Osteocyte (in vitro differentiated cells): Measurements from ENCODE around the gene NOTUM. TPM values are rescaled to one million over a fixed set of nuclear protein-coding genes. Genes with fewer than 3 reads are reported as not detected.

ENCODE experiments used
- DNase-seq: peaks from one replicate; pipeline ENCODE4 v3.0.0; 2021; ENCODE audit warnings: mixed read lengths; ENCODE audit not compliant: unreplicated experiment; ENCODE audit errors: extremely low spot score
- H3K27ac Mint-ChIP-seq: one replicate; pipeline ENCODE4 v1.8.0; 2021; ENCODE audit warnings: mild to moderate bottlenecking, mixed read lengths; ENCODE audit not compliant: unreplicated experiment
- H3K27me3 Mint-ChIP-seq: one replicate; pipeline ENCODE4 v1.8.0; 2021; ENCODE audit warnings: mixed read lengths; ENCODE audit not compliant: unreplicated experiment
- H3K36me3 Mint-ChIP-seq: one replicate; pipeline ENCODE4 v1.8.0; 2021; ENCODE audit warnings: mixed read lengths; ENCODE audit not compliant: unreplicated experiment
- H3K4me1 Mint-ChIP-seq: one replicate; pipeline ENCODE4 v1.8.0; 2021; ENCODE audit warnings: mixed read lengths; ENCODE audit not compliant: unreplicated experiment
- H3K4me3 Mint-ChIP-seq: one replicate; pipeline ENCODE4 v1.8.0; 2021; ENCODE audit warnings: mild to moderate bottlenecking, moderate library complexity, mixed read lengths; ENCODE audit not compliant: unreplicated experiment
- H3K9me3 Mint-ChIP-seq: one replicate; pipeline ENCODE4 v1.8.0; 2021; ENCODE audit warnings: mixed read lengths; ENCODE audit not compliant: unreplicated experiment
- total RNA-seq: library from RNA; stranded (reverse); gene quantifications from 2 replicates; pipeline ENCODE4 v1.2.1, GENCODE V29; 2021
- TF ChIP-seq, protein P1 (sequence below): fragments of 200-600 bp; sonication (generic); IDR thresholded peaks from 2 replicates; pipeline ENCODE4 v1.5.0; 2021; ENCODE audit warnings: antibody characterized with exemption, mild to moderate bottlenecking, moderate library complexity

The NOTUM gene
- total RNA-seq, 1 donor from 2014 or later: 0.30 TPM

DNA sequence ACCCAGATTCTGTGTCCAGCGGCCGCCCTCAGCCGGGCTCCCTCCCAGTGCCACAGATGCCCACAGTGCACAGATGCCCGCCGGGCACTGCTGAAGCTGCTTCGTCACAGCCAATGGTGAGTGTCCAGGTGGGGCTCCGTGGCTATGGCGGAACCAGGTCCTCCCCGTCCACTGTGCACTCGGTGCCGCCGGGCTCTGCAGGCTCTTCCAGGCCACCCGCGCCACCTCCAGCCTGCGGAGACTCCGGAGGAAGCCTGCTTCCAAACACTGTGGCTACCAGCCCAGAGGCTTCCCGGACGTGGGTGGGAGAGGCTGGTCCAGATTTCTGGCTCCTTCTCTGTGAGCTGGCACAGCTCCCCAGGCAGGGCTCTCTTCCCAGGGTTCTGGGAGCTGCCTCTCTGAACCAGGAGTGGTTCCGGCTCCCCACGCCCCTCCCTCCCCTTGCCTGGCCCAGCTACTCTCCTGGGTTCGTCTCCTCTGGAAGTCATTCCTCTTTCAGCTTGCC lies 21.1 kb downstream of the NOTUM start:
- TF ChIP-seq, protein P1, sequence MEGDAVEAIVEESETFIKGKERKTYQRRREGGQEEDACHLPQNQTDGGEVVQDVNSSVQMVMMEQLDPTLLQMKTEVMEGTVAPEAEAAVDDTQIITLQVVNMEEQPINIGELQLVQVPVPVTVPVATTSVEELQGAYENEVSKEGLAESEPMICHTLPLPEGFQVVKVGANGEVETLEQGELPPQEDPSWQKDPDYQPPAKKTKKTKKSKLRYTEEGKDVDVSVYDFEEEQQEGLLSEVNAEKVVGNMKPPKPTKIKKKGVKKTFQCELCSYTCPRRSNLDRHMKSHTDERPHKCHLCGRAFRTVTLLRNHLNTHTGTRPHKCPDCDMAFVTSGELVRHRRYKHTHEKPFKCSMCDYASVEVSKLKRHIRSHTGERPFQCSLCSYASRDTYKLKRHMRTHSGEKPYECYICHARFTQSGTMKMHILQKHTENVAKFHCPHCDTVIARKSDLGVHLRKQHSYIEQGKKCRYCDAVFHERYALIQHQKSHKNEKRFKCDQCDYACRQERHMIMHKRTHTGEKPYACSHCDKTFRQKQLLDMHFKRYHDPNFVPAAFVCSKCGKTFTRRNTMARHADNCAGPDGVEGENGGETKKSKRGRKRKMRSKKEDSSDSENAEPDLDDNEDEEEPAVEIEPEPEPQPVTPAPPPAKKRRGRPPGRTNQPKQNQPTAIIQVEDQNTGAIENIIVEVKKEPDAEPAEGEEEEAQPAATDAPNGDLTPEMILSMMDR: no peak
- H3K27ac Mint-ChIP-seq: no peak overlapping the region
- no peak for DNase-seq
- H3K27me3 Mint-ChIP-seq: peaks cover 2% of the 10 kb centered on the region
- no peak overlapping the region for H3K4me3 Mint-ChIP-seq
- no peaks in the 10 kb centered on the region for H3K36me3 Mint-ChIP-seq
- no peaks in the 10 kb centered on the region for H3K9me3 Mint-ChIP-seq
- H3K4me1 Mint-ChIP-seq: peaks cover 15% of the 10 kb centered on the region

DNA sequence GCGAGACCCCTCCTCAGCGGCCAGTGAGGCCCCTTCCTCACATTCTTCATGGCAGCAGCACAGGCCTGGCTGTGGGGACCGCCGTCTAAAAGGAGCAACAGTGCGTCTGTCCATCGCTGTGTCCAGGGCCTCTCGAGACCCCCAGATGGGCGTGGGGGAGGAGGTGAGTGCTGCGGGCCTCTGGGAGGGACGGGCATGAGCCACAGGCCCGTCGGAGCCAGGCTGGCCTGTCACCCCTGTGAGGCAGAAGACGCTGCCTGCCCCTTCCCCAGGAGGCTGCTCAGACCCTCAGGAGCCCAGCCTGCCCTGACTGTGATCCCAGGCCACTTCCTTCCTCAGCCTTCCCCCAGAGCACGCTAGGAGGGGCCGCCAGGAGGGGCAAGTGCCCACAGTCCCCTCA lies 21.8 kb downstream of the NOTUM start:
- DNase-seq: no peak
- H3K4me3 Mint-ChIP-seq: no peak overlapping the region

DNA sequence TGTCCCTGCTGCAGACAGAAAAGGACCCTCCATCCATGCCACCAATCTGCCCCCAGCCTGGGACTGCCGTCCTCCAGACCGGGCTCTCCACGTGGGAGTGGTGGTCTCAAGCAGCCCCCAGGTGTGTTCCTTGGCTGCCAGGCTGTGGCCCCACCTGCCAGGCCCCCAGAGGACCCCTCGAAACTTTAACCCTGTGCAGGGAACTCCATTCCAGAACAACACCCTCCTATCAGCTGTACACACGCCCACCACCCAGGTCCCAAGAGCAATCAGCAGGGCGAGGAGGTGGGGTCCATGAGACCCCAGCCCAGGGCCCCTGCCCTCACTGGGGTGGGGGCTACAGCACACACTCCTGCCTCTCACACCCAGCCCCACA lies 25.3 kb downstream of the NOTUM start:
- Mint-ChIP-seq H3K27ac (peak overlapping the region; percentile 10), H3K4me3 (peak overlapping the region; percentile 89), H3K9me3 (no peaks in the 10 kb centered on the region), H3K27me3 (no peaks in the 10 kb centered on the region), H3K36me3 (peaks cover 2% of the 10 kb centered on the region), H3K4me1 (peaks cover 23% of the 10 kb centered on the region)
- DNase-seq: no peak
- TF ChIP-seq, protein P1: no peak

More for the DNA sequence above, 21.8 kb downstream of the NOTUM start:
- peaks cover 2% of the 10 kb centered on the region for H3K27me3 Mint-ChIP-seq
- no peaks in the 10 kb centered on the region for H3K36me3 Mint-ChIP-seq
- TF ChIP-seq, protein P1: no peak
- peaks cover 15% of the 10 kb centered on the region for H3K4me1 Mint-ChIP-seq
- H3K27ac Mint-ChIP-seq: no peak overlapping the region
- no peaks in the 10 kb centered on the region for H3K9me3 Mint-ChIP-seq

DNA sequence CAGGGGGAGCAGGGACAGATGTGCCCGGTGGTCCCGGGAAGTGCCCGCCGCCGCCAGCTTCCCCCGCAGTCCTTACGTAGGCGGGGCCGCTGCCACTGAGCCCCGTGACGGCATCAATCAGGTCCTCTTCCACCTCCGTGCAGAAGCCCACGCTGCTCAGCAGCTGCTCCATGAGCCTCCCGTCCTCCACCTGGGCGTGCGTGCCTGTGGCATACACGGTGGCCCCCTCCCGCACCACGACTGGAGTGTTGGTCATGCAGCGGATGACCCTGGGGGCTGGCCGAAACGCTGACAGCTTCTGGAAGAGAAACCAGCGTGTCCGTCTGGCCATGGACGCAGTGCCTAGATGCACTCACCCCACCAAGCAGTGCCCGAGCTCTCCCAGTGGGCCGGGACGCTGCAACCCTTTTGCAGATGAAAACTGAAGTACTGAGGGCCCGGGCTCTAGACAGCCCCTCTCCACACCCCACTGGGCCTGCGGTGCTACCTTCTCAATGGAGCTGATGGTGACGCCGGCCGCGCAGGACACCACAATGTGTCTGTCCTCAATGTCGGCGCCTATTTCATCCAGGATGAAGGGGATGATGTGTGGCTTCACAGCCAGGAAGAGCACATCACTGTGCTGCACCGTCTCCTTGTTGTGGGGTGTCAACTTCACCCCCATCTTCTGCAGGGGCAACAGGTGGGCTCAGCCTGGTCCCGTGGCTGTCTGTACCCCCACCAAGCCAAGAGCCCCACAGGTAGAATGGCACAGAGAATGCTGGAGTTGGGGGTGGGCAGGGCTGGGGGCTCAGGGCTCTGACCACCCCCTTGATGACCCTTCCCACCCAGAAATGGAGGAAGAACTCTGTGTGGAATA lies 25.9 kb downstream of the NOTUM start:
- Mint-ChIP-seq H3K9me3 (no peaks in the 10 kb centered on the region), H3K27me3 (no peaks in the 10 kb centered on the region), H3K27ac (no peak overlapping the region), H3K4me3 (peak overlapping the region; percentile 89), H3K4me1 (peaks cover 26% of the 10 kb centered on the region), H3K36me3 (peaks cover 2% of the 10 kb centered on the region)
- TF ChIP-seq, protein P1: no peak
- no peak for DNase-seq

DNA sequence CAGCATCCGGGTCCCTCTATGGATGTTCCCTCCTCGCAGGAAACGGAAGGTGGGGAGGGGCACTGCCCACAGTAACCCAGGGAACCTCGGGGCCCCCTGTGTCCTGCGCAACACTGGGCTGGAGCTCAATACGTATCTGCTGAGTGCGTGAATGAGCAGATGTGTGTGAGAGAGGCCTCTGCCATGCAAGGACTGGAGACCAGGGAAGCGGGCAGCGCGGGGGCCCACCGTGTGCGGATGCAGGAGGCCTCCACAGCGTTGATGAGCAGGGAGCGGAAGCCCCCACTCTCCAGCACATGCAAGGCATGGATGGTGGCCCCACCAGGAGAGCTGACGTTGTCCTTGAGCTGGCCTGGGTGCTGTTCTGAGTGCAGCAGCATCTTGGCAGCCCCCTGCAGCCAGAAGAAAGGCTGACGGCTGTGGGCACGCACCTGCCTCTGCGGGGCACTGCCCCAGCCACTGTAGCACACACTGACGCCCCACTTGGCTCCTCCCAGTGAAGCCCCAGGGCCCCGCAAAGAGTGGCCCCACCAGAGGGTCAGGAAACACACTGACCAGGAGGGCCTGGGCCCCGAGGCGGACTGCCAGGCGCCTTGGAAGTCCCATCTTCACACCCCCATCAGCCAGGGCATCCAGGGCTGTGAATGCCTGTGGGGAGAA lies 26.8 kb downstream of the NOTUM start:
- DNase-seq: no peak
- TF ChIP-seq, protein P1: no peak
- Mint-ChIP-seq H3K27ac (no peak overlapping the region), H3K4me3 (no peak overlapping the region), H3K36me3 (peaks cover 2% of the 10 kb centered on the region), H3K4me1 (peaks cover 30% of the 10 kb centered on the region), H3K9me3 (no peaks in the 10 kb centered on the region), H3K27me3 (no peaks in the 10 kb centered on the region)
